Hematopoietic multipotent progenitor cell treated with erythropoietin and hydrocortisone succinate and interleukin-3 and kit ligand, for 6 days (in vitro differentiated cells): ENCODE data around the gene METTL8.
A peak's percentile ranks its signal among the peaks of the same experiment; 100 is the strongest.
"Not testable (repeated sequence)": the region's sequence is repeated elsewhere in the genome, so short reads cannot be mapped to it uniquely, and the experiment has no call there.

Source experiments
- DNase-seq: peaks from one replicate; pipeline ENCODE4 v3.0.0-alpha.2; 2015

The METTL8 gene

DNA sequence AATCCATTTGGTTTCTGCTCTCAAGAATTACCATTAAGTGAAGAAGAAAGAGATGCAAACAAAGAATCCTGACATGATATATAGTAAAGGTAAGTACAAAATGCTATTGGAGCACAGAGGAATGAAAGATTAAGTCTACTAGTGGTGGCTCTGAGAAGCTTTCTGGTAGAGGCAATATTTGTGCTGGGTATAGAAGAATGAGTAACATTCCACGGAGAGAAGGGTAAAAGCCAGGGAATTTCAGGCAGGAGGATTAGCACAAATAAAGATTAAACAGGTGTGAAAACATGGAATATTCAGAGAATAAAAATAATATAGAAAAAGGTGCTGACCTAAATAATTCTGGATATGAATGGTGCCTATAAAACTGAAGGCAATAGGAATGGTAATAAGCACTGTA lies 31.8 kb downstream of the METTL8 start:
- DNase-seq = no peak

DNA sequence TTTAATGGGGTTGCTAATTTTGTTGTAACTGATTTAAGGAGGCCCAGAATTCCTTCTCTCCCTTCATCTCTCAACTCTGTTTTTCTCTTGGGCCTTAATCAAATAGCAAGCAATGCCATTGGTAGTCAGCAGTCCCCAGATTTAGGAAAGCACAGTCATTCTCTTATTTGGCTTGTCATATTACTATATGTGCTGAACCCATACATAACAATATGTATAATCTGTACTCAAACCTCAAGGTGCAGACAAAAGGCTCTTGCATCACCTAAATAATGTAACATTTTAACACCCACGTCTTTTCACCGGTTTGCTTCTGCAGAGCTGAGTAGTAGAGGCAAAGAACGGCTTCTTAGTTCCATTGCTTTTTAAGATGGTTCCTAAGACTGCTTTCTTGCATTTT lies 33.4 kb downstream of the METTL8 start:
- no peak for DNase-seq

DNA sequence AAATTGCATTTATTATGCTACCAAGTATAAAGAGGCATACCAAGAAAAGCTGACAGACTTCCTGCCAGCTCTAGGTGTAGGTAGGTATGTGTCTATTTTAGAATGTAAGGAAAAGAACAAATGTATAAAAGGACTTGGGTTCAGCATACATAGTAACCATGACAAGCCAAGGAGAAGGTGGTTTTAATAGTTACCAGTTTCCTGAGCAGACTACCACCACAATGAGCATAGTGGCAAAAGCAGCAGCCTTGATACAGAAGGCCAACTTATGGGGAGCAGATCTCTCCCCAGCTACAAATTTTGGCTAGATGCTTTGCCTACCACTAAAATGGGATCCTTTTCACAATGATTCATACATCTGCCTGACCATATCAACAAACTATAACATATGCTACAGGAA lies 34.5 kb downstream of the METTL8 start:
- DNase-seq = no peak

DNA sequence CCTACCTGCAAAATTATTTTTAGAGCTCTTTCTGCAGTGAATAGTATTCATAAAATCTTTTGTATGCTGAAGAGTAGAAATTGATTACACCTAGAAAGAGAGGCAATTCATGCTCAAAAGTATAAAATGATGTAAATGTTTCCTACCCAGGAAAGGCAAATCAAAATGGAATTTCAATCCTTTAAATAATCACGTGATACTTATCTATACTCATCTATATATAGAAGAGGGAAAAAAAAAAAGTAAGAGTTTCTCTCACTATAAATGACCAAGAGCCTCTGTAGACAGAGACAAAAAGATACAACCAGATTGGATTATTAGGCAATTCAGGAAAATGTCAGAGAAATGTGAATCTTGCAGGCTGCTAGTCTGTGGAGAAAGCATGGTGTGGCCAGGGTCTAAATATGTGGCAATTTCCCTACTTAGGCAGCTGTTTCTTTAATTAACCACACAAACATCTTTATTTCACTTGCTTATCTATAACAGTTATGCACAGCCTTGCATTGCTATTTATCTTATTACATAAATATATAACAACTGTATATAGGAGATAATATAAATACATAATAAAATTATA lies 39.5 kb downstream of the METTL8 start:
- peak; percentile 63 for DNase-seq

DNA sequence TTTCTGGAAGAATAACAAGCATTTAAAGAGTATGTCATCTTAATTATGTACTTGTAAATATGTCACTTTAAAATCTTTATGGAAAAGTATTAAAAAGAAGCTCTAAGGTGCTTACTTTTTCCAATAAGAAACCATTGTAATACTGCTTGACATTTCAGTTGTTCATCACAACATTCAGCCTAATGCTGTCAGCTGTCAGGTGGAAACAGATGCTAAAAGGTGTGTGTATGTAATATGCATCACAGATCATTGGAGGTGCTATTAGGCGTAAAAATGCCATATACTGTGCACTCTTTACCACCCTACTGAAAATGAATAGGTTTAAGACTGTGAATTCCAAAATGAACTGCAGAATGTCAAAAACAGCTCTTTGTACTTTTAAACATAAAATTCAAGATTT lies 40.3 kb downstream of the METTL8 start:
- no peak for DNase-seq

DNA sequence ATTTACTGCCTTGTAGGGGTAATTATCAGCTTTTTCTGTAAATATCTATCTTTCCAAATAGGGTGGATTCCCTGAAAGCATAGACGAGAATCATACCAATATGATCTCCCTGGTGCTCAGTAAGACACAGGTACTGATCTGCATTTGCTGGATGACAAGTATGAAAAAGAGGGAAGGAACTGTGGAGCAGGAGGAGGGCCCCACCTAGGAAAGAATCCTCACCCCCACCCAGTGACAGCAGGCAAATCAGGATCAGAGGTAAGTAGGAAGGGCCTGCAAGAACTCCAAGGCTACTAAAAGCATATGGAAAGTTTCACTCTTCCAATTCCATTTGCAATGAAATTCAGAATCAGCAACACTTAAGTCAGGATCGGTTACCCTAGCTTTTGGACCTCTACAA lies 42.3 kb downstream of the METTL8 start:
- no peak for DNase-seq

DNA sequence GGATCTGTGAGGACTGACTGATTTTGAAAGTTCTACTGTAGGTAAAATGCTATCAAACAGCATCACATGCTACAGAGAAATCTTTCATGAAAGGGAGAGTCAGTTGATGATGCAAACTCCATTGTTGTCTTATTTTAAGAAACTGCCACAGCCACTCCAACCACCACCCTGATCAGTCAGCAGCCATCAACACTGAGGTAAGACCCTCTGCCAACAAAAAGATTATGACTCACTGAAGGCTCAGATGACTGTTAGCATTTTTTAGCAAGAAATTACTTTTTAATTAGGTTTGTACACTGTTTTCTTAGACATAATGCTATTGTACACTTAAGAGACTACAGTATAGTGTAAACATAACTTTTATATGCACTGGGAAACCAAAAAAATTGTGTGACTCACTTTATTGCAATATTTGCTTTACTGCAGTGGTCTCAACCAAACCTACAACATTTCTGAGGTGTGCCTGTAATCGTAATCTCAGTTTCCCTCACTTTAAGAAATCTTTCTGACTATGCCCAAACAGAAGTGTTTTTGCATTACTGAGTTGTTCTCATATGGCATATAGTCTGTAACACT lies 42.8 kb downstream of the METTL8 start:
- DNase-seq = peak; percentile 25

DNA sequence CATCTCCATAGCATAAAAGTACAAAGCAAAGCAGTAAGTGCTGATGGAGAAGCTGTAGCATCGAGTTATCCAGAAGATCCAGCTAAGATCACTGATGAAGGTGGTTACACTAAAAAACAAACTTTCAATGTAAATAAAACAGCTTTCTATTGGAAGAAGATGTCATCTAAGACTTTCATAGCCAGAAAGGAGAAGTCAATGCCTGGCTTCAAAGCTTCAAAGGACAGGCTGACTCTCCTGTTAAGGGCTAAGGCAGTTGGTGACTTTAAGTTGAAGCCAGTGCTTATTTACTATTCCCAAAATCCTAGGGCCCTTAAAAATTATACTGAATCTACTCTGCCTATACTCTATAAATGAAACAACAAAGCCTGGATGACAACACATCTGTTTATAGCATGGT lies 44.0 kb downstream of the METTL8 start:
- no peak for DNase-seq

DNA sequence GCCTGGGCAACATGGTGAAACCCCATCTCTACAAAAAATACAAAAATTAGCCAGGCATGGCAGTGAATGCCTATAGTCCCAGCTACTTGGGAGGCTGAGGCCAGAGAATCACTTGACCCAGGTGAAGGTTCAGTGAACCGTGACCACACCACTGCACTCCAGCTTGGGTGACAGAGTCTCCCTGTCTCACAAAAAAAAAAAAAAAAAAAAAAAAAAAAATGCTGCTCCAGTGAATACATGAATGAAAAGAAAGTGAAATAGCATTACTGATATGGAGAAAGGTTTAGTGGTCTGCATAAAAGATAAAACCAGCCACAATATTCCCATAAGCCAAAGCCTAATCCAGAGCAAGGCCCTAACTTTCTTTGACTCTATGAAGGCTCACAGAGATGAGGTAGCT lies 44.5 kb downstream of the METTL8 start:
- DNase-seq = no peak

DNA sequence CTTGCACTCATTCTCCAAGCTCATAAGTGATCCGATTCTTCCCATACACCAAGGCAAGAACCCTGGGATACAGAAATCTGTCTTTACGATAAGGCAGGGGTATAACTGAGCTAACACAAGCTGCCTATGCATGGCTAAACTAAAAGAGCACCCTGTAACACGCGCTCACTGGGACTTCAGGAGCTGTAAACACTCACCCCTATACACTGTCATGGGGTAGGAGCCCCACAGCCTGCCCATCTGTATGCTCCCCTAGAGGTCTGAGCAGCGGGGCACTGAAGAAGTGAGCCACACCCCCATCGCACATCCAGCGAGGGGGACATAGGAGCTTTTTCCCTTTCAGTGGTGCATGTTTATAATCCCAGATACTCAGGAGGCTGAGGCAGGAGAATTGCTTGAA lies 46.7 kb downstream of the METTL8 start:
- DNase-seq = no peak

DNA sequence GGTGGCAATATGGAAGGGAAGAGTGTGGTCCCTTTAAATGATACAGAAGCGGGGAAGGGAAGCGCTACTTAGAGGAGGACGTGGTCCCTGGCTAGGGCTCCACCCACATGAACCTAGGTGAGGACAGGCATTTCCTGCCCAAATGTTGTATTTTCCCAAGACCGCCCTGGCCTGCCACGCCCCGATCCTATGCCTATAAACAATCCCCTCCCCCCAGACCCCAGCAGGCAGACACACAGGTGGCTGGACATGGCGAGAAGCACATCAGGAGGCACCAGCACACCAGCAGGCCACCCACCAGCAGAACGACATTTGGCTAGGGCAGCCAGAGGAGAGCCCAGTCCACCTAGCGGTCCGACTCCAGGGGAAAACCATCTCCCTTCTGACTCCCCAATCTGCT lies 47.2 kb downstream of the METTL8 start:
- DNase-seq = no peak

DNA sequence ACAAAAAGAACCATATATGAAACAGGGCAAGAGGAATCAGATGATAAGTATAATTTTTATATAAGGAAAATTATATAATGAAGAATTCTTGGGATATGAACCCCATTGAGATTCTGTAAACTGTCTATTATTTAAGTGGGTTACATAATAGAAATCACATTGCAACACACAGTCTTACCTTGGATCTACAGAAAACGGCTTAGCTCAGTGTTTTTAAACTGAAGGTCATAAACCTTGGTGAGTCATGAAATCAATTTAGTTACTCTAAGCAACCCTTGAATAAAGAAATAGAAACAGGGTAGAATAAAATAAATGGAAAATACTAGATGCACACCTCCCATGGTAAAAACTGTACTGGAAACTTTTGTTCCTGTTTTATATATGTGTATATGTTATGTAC lies 50.7 kb downstream of the METTL8 start:
- no peak for DNase-seq

DNA sequence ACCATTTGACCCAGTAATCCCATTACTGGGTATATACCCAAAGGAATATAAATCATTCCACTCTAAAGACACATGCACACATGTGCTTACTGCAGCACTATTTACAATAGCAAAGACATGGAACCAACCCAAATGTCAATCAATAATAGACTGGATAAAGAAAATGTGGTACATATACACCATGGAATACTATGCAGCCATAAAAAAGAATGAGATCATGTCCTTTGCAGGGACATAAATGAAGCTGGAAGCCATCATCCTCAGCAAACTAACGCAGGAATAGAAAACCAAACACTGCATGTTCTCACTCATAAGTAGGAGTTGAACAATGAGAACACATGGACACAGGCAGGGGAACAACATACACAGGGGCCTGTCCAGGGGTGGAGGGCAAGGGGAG lies 51.6 kb downstream of the METTL8 start:
- DNase-seq = not testable (repeated sequence)

DNA sequence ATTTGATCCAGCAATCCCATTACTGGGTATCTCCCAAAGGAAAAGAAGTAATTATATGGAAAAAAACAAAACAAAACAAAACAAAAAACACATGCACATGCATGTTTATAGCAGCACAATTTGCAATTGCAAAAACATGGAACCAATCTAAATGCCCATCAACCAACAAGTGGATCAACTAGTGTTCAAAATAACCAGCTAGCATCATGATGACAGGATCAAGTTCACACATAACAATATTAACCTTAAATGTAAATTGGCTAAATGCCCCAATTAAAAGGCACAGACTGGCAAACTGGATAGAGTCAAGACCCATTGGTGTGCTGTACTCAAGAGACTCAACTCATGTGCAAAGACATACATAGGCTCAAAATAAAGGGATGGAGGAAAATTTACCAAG lies 55.9 kb downstream of the METTL8 start:
- DNase-seq = not testable (repeated sequence)

DNA sequence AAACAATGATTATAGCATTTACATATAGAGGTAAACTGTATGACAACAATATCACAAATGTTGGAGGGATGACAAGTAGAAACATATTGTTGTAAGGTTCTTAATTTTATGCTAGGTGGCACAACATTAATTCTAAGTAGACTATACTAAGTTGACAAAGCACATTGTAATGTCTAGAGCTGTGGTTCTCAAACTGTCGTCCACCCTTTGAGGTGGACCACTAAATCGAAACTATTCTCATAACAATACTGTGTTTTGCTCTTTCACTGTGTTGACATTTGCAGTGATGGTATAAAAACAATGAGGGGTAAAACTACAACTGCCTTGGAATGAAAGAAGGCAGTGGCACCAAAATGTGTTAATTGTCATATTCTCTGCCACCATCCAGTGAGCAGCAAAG lies 66.1 kb downstream of the METTL8 start:
- DNase-seq = no peak

DNA sequence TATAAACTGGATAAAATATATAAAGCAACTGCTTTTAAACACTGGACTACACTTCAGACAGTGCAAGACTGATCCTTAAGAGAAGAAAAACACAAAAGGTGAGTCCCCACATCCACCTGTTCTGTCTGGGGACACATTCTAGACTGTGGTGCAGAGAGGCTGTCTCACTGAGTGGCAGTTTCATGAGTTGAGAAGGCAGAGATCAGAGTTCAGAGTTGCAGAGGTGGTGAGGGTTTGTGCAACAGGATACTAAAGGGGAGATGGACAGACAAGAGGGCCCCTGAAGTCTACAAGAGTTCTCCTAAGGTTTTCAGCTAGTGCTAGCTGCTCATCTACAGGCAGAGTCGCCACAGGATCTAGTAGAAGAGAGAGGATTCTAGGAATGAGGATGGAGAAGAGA lies 68.0 kb downstream of the METTL8 start:
- DNase-seq = no peak

DNA sequence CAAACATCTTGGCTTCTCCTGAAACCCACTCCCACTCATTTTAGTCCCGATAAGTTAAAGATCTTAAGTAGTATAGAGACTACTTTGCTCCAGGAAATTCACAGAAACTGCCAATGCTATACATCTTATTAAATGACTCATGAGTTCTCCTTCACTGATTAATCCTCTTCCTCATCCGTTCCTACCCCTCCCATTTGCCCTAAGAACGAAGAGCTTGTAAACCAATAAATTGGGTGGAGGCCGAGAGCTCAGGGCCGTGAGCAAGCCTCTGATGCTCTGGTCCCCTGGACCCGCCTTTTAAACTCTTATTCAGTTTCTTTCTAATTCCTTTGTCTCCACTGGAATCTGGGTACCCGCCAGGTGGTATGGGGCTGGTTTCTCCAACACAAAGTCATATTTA lies 68.6 kb downstream of the METTL8 start:
- no peak for DNase-seq

DNA sequence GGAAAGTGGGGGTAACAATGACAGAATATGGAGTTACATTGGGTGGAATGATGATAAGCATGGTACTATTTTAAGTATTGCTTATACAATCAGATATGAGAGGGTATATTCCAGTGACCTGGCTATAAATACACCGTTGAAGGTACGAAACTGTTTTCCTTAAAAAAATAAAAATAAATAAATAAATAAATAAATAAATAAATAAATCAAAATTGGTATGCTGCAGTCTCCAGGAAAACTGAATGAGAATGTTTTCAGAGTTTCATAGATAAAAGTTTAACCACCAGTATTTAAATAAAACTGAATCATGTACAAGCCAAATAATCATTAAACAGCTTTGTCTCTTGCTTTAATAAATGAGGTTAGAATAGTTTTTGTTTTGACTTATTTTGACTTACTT lies 71.4 kb downstream of the METTL8 start:
- DNase-seq = no peak

DNA sequence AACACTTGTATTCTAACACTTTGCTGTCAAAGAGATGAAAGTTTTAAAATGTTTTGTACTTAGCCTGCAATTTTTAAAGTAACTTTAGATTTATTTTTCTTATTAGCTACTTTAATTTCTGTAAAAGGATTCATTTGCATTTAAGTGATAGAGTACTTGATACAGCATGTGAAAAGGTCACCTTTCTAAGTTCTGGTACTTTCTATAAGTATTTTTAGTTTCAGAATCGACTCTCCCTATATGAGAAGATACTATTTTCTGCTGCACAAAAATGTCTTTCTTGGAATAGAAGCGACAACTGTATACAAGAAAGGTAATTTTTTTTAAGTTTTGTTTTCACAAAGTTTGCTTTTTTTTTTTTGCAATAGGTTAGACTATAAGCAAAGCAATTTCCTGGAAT lies 72.9 kb downstream of the METTL8 start:
- no peak for DNase-seq

DNA sequence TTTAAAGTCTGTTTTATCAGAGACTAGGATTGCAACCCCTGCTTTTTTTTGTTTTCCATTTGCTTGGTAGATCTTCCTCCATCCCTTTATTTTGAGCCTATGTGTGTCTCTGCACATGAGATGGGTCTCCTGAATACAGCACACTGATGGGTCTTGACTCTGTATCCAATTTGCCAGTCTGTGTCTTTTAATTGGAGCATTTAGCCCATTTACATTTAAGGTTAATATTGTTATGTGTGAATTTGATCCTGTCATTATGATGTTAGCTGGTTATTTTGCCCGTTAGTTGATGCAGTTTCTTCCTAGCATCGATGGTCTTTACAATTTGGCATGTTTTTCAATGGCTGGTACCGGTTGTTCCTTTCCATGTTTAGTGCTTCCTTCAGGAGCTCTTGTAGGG lies 80.0 kb downstream of the METTL8 start:
- not testable (repeated sequence) for DNase-seq

DNA sequence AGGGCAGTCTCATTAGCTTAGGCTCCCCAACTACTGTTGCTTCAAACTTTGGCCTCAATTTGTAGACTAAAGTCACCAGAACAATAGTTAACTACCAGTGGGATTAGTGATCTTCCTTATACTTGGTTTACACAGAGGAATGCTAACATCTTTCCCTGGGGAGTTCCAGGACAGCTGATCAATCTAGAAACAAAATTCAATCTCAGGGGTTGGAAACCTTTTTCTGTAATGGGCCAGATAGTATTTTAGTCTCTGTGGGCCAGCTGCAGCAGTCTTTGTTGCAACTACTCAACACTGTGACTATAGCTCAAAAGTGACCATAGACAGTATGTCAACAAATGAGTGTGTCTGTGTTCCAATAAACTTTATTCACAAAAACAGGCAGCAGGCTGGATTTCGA lies 85.7 kb downstream of the METTL8 start:
- no peak for DNase-seq

DNA sequence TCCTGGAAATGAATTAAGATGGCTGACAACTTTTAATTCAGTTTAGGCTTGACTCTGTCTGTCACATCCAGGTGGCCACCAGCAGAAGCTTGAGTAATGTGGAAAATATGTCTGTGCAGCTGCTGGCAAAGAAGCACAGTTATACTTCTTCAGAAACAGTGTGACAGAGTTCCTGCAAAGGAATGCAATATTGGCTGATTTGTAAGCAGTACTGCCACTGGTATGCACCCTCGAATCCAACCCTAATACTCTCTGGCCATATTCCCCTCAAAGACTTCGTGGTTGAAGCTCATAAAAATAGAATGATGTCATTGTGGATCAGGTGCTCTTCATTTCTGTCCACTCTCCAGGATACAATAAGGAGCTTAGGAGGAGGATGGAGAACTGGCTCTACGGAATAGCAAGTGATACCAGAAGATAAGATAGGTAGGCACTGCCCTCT lies 86.2 kb downstream of the METTL8 start:
- DNase-seq = no peak

DNA sequence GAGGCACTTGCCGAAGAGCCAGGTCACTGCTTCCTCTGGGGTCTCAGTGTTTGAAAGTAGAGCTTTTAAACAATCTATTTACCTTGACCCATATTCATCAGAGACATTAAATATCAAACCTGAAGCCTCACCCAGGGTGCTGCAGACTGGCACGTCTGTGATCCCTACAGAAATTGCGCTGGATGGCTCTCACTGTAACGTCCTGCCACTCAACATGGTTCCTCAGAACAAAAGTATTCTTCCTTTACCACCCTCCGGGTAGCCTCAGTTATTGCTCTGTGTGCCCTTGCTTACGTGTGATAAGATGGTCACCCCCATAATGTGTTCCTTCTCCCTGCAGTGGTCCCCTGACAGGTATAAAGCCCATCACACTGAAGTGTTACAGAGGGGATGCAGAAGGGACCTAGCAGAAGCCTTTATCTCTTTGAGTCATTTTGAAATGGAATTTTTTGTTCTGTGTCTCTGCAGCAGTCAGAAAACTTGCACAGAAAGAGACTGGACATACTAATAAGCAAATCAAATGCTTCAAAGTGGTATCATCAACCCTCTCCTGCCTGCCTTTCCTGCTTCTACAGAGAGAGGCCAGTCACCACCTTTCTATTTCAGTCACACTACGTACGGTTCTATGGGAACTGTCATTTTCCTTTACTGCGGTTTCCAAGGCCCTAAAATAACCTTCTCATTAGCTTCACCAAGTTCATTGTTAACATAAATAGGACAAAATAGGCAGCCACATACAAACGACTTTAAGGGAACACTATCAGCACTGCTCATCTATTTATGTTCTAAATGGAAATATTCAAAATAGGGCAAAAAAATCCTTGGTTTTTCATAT lies 86.8 kb downstream of the METTL8 start:
- peak; percentile 10 for DNase-seq

DNA sequence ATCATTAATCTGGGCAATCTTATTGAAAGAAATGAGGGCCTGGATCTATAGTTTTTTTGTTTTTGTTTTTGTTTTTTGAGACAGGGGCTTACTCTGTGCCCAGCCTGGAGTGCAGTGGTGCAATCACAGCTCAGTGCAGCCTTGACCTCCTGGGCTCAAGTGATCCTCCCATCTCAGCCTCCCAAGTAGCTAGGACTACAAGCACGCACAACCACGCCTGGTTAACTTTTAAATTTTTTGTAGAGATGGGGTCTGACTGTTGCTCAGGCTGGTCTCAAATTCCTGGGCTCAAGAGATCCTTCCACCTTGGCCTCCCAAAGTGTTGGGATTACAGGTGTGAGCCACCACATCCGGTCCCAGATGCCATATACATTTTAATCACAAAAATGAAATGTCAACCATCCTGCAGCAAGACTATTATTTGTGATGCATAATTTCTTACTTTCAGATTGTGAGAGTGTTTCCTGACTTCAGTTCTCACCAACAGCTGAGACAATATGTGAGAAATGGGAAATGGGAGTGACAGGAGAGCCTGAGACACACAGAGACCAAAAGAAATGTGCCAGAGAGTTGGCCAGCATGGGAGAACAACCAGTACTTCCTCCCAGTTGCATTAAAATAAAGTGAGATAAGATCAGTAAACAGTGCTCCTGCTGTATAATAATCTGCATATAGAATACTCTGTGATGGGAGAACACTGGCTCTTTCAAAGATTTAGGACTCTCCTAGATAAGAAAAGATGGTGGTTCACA lies 87.6 kb downstream of the METTL8 start:
- no peak for DNase-seq
